Subcutaneous adipose tissue (tissue), 4 donors: ENCODE results near the gene GTF3C5. TPM values are rescaled to one million over a fixed set of nuclear protein-coding genes. Genes with fewer than 3 reads are reported as not detected.

Experiments used
- CTCF ChIP-seq: fragments of 450-650 bp; IDR thresholded peaks from one replicate; pipeline ENCODE4 v1.5.1; 2016; ENCODE audit warnings: low read depth, mild to moderate bottlenecking, control low read depth, antibody characterized with exemption, moderate library complexity
- total RNA-seq, 4 donors: library from RNA; depleted of rRNA; stranded (reverse); fragments of >200 nt; gene quantifications; one replicate each; pipeline ENCODE4 v1.1.0, GENCODE V29; 2016

The GTF3C5 gene
- total RNA-seq, 4 donors from 2014 or later, result 32.0 to 63.1 (median 41.1) TPM

GRCh38 chr9:132998831-132999635, 31.8 kb upstream of the GTF3C5 start:
- no peak for TF ChIP-seq CTCF

- no peak for TF ChIP-seq CTCF
Measured at GRCh38 chr9:133002147-133003070, 28.4 kb upstream of the GTF3C5 start.

- no peak for TF ChIP-seq CTCF
Measured at GRCh38 chr9:133003071-133003461, 27.7 kb upstream of the GTF3C5 start.

DNA sequence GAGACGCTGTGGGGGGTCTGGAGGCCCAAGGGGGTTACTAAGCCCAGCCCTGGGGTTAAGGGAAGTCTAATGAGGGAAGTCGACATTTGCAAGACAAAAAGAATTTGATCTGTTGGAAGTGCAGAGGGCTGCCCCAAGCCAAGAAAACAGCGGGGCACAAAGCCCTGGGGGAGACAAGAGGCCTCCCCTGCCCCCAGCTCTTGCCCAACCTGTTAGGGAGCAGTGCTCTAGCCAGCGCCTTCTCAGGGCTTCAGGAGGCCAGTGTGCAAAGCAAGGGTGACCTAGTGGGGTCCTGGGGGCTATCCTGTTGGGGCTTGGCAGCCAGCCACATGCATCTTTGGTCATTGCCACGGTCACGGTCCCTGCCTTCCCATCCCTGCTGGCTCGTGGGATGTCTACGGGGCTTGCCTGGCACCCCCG, 27.1 kb upstream of the GTF3C5 start:
- no peak for TF ChIP-seq CTCF

DNA sequence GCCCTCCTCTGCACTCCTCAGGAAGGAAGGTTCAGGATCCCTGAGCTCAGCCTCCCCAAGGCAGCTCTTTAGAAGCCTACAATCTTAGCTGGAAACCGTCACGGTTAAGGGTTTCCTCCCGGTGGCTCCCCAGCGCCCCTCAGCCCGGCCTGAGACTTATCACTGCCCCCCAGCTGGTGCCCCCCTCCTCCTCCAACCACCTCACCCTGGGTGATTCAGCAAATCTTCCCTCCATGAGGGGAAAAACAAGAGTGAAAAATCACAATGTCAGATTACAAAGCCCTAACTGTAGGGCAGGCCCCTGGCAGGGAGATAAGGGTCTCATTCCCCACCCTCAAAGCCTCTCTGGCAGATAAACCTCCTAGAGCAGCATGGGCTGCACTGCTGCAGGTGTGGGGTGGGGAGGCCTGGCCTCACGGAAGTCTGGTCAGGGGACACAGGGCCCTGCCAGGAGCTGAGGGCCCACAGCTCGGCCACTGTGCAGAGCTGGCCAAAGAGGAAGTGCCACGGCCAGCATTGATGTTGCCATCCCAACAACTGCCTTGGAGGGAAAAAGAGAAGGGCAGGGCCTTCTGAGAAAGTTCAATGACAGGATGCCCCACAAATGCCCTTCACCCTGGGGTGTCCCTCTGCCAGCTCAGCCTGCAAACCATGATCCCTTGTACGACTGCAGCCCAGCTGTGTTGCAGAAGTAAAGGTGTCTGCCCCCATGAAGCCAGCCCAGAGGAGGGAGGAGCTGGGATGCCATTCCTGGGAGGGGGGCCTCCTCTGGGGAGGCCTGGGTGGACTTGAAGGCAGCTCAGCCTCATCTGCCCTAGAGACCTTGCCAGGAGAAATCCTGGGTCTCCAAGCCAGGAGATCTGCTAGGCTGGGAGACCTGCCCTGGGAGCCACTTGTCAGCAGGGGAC, 26.5 kb upstream of the GTF3C5 start:
- no peak for TF ChIP-seq CTCF

DNA sequence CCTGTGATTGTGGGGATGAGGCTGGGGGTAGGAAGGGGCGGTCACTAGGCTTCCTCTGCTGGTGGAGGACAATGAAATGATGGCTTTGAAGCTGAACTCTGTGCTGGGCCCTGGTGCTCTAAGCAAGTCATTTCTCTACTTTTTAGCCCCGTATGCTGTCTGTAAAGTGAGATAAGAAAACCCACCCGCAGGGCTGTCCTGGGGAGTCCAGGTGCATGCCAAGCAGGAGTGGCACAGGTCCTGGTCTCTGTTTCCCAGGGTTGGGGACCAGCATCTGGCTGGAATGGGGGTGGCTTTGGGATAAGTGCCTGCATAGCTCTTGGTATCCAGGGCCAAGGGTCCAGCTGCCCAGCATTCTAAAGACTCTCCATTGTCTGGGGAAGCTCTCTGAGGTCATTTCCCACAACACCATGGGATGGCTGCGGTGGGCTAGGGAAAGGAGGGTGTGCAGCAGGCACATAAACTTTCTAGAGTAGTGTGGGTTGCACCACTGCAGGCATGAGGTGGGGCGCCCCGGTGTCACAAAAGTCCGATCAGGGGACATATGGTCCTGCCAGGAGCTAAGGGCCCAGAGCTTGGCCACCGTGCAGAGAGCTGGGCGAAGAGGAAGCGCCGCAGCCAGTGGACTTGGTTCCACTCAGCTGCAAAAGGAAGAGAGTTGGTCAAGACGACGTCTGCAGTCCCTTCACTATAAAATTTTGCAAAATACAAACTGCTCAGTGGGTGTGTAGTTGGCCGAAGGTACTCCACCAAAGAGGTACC, 25.6 kb upstream of the GTF3C5 start:
- TF ChIP-seq CTCF, result no peak
